GM19099 (cell line): ENCODE measurements around the gene CEACAM19.

Source experiments
- POLR2A ChIP-seq: IDR thresholded peaks from 3 replicates; pipeline ENCODE4 v1.6.1; 2011; ENCODE audit warnings: low read depth; ENCODE audit not compliant: insufficient read length; ENCODE audit errors: extremely low read depth

Gene CEACAM19

GRCh38 chr19:44644402-44645016 is 26.8 kb upstream of the CEACAM19 start:
- no peak for TF ChIP-seq POLR2A

DNA sequence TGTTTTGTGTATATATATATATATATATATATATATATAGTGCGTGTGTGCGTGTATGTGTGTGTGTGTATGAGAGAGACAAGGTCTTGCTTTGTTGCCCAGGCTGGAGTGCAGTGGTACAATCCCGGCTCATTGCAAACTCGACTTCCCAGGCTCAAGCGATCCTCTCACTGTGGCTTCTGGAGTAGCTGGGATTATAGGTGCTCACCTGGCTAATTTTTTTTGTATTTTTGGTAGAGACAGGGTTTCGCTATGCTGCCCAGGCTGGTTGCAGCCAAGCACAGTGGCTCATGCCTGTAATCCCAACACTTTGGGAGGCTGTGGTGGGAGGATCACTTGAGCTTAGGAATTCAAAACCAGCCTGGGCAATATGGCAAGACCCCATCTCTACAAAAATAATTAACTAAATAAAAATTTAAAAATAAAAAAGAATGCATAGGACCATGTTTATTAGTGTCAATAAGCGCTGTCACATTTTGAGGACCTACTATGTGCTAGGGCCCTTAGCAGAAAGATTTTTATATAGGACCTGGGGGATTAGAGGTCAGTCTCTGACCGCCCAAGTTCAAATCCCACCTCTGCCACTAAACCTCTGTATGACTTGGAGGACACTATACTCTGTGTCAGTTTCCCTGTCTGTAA is 25.8 kb upstream of the CEACAM19 start:
- TF ChIP-seq POLR2A = no peak

GRCh38 chr19:44646049-44646416 is 25.2 kb upstream of the CEACAM19 start:
- TF ChIP-seq POLR2A = no peak

GRCh38 chr19:44647144-44647543 is 24.1 kb upstream of the CEACAM19 start:
- no peak for TF ChIP-seq POLR2A

GRCh38 chr19:44648631-44649251 is 22.5 kb upstream of the CEACAM19 start:
- no peak for TF ChIP-seq POLR2A

- no peak for TF ChIP-seq POLR2A
Measured at GRCh38 chr19:44649578-44650145, 21.6 kb upstream of the CEACAM19 start.

GRCh38 chr19:44653343-44653742 is 17.9 kb upstream of the CEACAM19 start:
- no peak for TF ChIP-seq POLR2A

GRCh38 chr19:44653977-44654774 is 17.1 kb upstream of the CEACAM19 start:
- no peak for TF ChIP-seq POLR2A

DNA sequence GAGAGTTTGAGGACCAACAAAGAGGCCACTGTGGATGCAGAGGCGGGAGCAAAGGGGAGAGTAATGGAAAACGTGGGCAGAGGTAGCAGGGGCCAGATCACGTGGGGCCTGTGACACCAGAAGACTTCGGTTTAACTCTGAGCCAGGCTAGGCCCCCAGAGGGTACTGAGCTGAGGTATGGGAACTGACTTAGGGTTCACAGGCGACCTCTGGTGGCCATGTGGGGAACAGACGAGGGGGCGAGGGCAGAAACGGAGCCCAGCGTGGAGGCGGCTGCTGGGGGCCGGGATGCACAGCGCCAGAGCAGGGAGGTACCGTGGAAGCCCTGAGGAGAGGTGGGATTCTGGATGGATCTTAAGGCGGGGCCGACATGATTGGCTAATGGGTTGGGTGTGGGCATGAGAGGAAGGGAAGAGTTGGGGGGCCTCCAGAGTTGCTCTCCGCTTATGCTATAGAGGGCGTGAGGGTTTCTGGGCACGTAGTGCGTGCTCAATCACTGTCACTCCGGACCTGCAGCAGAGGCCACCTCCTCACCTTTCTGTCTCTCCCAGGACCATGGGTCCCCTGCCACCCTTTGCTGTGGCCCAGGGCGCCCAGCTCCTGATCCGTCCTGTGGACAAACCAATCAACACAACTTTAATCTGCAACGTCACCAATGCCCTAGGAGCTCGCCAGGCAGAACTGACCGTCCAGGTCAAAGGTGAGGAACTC is 13.9 kb upstream of the CEACAM19 start:
- no peak for TF ChIP-seq POLR2A

- no peak for TF ChIP-seq POLR2A
Measured at GRCh38 chr19:44658069-44658733, 13.1 kb upstream of the CEACAM19 start.

- no peak for TF ChIP-seq POLR2A
Measured at GRCh38 chr19:44660081-44660480, 11.2 kb upstream of the CEACAM19 start.

GRCh38 chr19:44661205-44661604 is 10.1 kb upstream of the CEACAM19 start:
- no peak for TF ChIP-seq POLR2A

- TF ChIP-seq POLR2A = no peak
Measured at GRCh38 chr19:44661904-44662303, 9.4 kb upstream of the CEACAM19 start.
